Peyer's patch (tissue), 4 donors: ENCODE measurements around the gene EBLN2. TPM values are rescaled to one million over a fixed set of nuclear protein-coding genes. Genes with fewer than 3 reads are reported as not detected.

Source experiments
- DNase-seq, 3 donors: peaks; one replicate each; pipeline ENCODE4 v3.0.0-alpha.2; 2017 to 2019
- H3K27ac ChIP-seq, 4 donors: fragments of 200-600 bp; sonication (generic); one replicate each; pipeline ENCODE4 v1.5.1; 2016 to 2019
- H3K27me3 ChIP-seq, 2 donors: fragments of 200-600 bp; sonication (generic); one replicate each; pipeline ENCODE4 v1.5.1; 2019
- H3K36me3 ChIP-seq, 3 donors: fragments of 200-600 bp; sonication (generic); one replicate each; pipeline ENCODE4 v1.5.1; 2016 to 2019
- H3K4me1 ChIP-seq, 4 donors: fragments of 200-600 bp; sonication (generic); one replicate each; pipeline ENCODE4 v1.5.1; 2016 to 2019
- H3K4me3 ChIP-seq, 4 donors: fragments of 200-600 bp; sonication (generic); 1 replicate in 3 of 4; 2 replicates in 1 of 4; pipeline ENCODE4 v1.5.1; 2016 to 2019; ENCODE audit warnings: mild to moderate bottlenecking in 1 of 4
- H3K9me3 ChIP-seq, 4 donors: fragments of 200-600 bp; sonication (generic); one replicate each; pipeline ENCODE4 v1.5.1; 2016 to 2019; ENCODE audit warnings: mild to moderate bottlenecking in 1 of 4
- POLR2A ChIP-seq, 2 donors: fragments of 450-650 bp; IDR thresholded peaks; one replicate each; pipeline ENCODE4 v1.5.1; 2017; ENCODE audit warnings: antibody characterized with exemption in 2 of 2, mild to moderate bottlenecking in 2 of 2, moderate library complexity in 2 of 2
- total RNA-seq, 4 donors: library from RNA; depleted of rRNA; stranded (reverse); fragments of >200 nt; gene quantifications; one replicate each; pipeline ENCODE4 v1.1.0, GENCODE V29; 2016
- TF ChIP-seq, protein P1 (sequence below), 6 experiments: fragments of 450-650 bp in 4 of 6; fragments of 200-600 bp in 2 of 6; sonication (generic) in 1 of 6; IDR thresholded peaks; one replicate each; pipeline ENCODE4 v1.5.1; 2017 to 2019; ENCODE audit warnings: antibody characterized with exemption in 6 of 6, mild to moderate bottlenecking in 3 of 6, moderate library complexity in 1 of 6

Gene EBLN2
- total RNA-seq, 4 donors from 2014 or later, result 8.2 to 14.9 (median 11.9) TPM

DNA sequence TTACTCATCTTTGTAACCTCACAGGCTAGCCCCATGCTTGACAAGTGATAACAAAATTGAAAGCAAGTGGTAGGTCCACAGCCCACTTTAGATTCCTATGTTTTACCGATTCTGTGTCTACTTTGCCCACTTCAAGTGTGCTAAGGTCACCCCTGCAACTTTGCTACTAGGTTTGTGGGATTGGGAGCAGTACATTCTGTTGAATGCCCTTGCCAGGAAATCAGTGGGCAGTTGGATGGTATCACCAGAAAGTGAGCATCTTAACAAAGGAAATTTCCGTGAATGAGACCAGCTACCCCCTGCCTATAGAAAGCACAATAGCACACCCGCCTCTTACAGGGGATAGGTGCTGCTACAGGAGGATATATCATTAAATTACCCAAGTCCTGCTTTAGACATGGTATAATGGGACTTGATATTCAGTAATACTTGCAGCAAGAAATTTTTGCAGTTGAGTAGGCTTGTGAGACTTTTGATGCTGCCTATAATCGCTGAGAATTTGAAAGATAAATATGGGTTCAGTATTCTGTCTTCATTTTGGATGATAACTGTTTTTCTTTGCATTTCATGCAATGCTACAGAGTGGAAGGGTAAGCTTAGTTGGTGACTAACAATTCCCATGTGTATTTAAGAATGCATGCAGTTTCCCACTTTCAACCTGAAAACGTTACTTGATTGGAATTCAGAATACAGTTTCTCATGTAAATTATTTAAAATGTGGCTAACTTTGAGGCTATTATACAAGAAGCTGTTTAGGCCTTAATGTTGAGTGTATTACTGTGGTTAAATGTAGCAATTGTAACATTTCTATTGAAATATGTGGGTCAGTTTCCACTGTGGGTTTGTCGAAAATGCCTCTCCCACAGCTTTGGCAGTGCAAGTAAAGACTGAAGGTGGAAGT is 9.5 kb downstream of the EBLN2 start:
- no peak for DNase-seq
- Histone ChIP-seq H3K4me1 (no peaks in the 10 kb centered on the region), H3K4me3 (no peak overlapping the region), H3K27ac (no peak overlapping the region), H3K9me3 (no peaks in the 10 kb centered on the region), H3K36me3 (peaks cover 0 to 10% (median 0%) of the 10 kb centered on the region in 3 donors), H3K27me3 (no peaks in the 10 kb centered on the region)
- TF ChIP-seq, protein P1, sequence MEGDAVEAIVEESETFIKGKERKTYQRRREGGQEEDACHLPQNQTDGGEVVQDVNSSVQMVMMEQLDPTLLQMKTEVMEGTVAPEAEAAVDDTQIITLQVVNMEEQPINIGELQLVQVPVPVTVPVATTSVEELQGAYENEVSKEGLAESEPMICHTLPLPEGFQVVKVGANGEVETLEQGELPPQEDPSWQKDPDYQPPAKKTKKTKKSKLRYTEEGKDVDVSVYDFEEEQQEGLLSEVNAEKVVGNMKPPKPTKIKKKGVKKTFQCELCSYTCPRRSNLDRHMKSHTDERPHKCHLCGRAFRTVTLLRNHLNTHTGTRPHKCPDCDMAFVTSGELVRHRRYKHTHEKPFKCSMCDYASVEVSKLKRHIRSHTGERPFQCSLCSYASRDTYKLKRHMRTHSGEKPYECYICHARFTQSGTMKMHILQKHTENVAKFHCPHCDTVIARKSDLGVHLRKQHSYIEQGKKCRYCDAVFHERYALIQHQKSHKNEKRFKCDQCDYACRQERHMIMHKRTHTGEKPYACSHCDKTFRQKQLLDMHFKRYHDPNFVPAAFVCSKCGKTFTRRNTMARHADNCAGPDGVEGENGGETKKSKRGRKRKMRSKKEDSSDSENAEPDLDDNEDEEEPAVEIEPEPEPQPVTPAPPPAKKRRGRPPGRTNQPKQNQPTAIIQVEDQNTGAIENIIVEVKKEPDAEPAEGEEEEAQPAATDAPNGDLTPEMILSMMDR (IDR thresholded peaks at IDR 0.05), result no peak
- no peak for TF ChIP-seq POLR2A (IDR thresholded peaks at IDR 0.05)

DNA sequence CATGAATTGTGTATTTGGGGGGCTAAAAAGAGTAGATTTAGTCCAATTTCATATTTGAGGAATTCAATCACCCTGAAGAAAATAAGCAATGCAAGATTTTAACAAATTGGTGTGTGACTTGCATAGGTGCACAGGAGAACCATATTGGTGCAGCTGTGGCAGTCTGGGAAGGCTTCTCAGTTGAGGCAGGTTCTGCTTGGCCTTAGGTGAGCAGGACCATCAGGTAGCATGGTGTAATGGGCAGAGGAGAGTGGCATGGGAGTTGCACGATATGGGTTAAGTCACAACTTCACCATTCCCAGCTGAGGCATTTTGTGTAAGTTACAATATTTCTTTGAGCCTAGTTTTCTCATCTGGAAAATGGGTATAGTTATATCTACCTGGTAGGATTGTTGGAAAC is 10.5 kb downstream of the EBLN2 start:
- TF ChIP-seq, protein P1 (IDR thresholded peaks at IDR 0.05), result no peak
- TF ChIP-seq POLR2A (IDR thresholded peaks at IDR 0.05), result no peak
- H3K4me1 ChIP-seq, result no peaks in the 10 kb centered on the region

DNA sequence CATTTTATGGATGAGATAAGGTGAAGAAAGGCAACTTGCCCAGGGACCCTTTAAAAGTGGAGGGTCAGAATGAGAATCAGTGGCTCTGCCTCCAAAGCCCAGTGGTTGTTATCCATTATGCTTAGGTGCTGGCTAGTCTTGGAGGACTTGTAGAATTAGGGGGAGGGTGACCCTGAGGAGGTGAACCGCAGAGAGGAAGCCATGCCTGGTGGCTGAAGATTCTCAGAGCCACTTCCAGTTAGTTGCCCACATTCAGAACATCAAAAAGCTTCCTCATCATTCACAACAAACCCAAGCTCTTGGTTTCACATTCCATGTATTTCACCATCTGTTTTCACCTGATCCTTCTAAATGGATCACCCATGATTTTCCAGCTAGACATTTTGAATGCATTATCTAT is 11.2 kb downstream of the EBLN2 start:
- Histone ChIP-seq H3K9me3 (no peaks in the 10 kb centered on the region), H3K36me3 (peaks cover 0 to 4% (median 0%) of the 10 kb centered on the region in 3 donors), H3K27ac (no peak overlapping the region), H3K4me3 (no peak overlapping the region), H3K4me1 (no peaks in the 10 kb centered on the region), H3K27me3 (no peaks in the 10 kb centered on the region)
- TF ChIP-seq POLR2A (IDR thresholded peaks at IDR 0.05), result no peak
- TF ChIP-seq, protein P1 (IDR thresholded peaks at IDR 0.05), result no peak
- DNase-seq, result no peak

More for the DNA sequence above, 10.5 kb downstream of the EBLN2 start:
- no peak overlapping the region for H3K4me3 ChIP-seq
- no peak for DNase-seq
- peaks cover 0 to 4% (median 0%) of the 10 kb centered on the region in 3 donors for H3K36me3 ChIP-seq
- H3K27ac ChIP-seq, result no peak overlapping the region
- H3K9me3 ChIP-seq, result no peaks in the 10 kb centered on the region
- H3K27me3 ChIP-seq, result no peaks in the 10 kb centered on the region

DNA sequence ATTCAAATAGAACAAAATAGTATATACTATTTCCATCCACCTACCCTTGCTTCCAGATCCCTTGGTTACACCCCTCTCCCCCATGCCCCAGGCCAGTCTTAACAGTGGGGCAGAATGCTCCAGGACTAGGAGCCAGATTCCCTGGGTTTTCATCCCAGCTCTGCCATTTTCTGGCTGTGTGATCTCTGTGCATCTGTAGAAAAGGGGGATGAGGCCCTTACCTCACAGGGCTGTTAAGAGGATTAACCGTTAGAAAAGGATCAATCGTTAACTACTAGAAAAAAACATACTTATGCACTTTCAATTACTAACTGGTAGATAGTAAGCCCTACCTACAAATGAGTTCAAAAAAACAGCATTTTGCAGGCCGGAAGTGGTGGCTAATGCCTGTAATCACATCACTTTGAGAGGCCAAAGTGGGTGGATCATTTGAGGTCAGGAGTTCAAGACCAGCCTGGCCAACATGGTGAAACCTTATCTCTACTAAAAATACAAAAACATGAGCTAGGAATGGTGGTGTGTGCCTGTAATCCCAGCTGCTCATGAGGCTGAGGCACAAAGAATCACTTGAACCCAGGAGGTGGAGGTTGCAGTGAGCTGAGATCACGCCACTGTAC is 11.7 kb downstream of the EBLN2 start:
- DNase-seq, result no peak

DNA sequence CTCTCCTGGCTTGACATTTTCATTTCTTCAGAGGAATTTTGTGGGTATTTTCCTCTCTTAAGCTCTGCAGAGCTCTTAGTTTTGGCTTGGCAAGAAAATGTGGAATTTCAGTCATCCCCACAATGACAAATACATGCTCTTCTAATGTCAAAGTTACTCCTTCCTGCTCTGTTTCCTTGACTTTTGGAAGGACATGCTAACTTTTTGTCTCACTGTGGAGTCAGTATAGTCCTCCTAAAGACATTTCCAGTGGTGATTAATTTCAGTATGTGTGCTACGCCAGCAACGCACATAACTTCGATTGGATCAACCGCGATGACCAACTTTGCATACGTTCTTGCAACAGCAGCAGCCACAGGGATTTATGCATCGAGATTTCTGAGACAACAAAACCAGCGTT is 13.3 kb downstream of the EBLN2 start:
- no peaks in the 10 kb centered on the region for H3K4me1 ChIP-seq
- no peaks in the 10 kb centered on the region for H3K27me3 ChIP-seq
- no peak overlapping the region for H3K4me3 ChIP-seq
- TF ChIP-seq POLR2A (IDR thresholded peaks at IDR 0.05), result no peak
- TF ChIP-seq, protein P1 (IDR thresholded peaks at IDR 0.05), result no peak
- H3K9me3 ChIP-seq, result no peaks in the 10 kb centered on the region
- H3K27ac ChIP-seq, result no peak overlapping the region
- no peak for DNase-seq
- H3K36me3 ChIP-seq, result no peaks in the 10 kb centered on the region

More for the DNA sequence above, 11.7 kb downstream of the EBLN2 start:
- H3K4me3 ChIP-seq, result no peak overlapping the region
- no peak overlapping the region for H3K27ac ChIP-seq
- H3K9me3 ChIP-seq, result no peaks in the 10 kb centered on the region
- no peaks in the 10 kb centered on the region for H3K36me3 ChIP-seq
- no peaks in the 10 kb centered on the region for H3K4me1 ChIP-seq
- TF ChIP-seq POLR2A (IDR thresholded peaks at IDR 0.05), result no peak
- TF ChIP-seq, protein P1 (IDR thresholded peaks at IDR 0.05), result no peak
- no peaks in the 10 kb centered on the region for H3K27me3 ChIP-seq
